Measurements from ENCODE around the gene IFRD1.

GRCh38 chr7:112505495-112505894 lies 55.2 kb downstream of the IFRD1 start:
- no peak for TF ChIP-seq ZNF610 (tag by site-specific recombination; IDR thresholded peaks at IDR 0.05; ENCODE audit: borderline replicate concordance)
- no peak for TF ChIP-seq REST (tag by site-specific recombination; IDR thresholded peaks at IDR 0.05)
- TF ChIP-seq ZNF670 (tag by site-specific recombination; IDR thresholded peaks at IDR 0.05; ENCODE audit: low read depth), result no peak
- TF ChIP-seq, protein P1, sequence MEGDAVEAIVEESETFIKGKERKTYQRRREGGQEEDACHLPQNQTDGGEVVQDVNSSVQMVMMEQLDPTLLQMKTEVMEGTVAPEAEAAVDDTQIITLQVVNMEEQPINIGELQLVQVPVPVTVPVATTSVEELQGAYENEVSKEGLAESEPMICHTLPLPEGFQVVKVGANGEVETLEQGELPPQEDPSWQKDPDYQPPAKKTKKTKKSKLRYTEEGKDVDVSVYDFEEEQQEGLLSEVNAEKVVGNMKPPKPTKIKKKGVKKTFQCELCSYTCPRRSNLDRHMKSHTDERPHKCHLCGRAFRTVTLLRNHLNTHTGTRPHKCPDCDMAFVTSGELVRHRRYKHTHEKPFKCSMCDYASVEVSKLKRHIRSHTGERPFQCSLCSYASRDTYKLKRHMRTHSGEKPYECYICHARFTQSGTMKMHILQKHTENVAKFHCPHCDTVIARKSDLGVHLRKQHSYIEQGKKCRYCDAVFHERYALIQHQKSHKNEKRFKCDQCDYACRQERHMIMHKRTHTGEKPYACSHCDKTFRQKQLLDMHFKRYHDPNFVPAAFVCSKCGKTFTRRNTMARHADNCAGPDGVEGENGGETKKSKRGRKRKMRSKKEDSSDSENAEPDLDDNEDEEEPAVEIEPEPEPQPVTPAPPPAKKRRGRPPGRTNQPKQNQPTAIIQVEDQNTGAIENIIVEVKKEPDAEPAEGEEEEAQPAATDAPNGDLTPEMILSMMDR (tag by site-specific recombination; IDR thresholded peaks at IDR 0.05), result no peak
- TF ChIP-seq, protein P2, sequence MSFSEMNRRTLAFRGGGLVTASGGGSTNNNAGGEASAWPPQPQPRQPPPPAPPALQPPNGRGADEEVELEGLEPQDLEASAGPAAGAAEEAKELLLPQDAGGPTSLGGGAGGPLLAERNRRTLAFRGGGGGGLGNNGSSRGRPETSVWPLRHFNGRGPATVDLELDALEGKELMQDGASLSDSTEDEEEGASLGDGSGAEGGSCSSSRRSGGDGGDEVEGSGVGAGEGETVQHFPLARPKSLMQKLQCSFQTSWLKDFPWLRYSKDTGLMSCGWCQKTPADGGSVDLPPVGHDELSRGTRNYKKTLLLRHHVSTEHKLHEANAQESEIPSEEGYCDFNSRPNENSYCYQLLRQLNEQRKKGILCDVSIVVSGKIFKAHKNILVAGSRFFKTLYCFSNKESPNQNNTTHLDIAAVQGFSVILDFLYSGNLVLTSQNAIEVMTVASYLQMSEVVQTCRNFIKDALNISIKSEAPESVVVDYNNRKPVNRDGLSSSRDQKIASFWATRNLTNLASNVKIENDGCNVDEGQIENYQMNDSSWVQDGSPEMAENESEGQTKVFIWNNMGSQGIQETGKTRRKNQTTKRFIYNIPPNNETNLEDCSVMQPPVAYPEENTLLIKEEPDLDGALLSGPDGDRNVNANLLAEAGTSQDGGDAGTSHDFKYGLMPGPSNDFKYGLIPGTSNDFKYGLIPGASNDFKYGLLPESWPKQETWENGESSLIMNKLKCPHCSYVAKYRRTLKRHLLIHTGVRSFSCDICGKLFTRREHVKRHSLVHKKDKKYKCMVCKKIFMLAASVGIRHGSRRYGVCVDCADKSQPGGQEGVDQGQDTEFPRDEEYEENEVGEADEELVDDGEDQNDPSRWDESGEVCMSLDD (tag by site-specific recombination; IDR thresholded peaks at IDR 0.05), result no peak
- no peak for TF ChIP-seq ZNF549 (tag by site-specific recombination; IDR thresholded peaks at IDR 0.05)
- TF ChIP-seq, protein P3, sequence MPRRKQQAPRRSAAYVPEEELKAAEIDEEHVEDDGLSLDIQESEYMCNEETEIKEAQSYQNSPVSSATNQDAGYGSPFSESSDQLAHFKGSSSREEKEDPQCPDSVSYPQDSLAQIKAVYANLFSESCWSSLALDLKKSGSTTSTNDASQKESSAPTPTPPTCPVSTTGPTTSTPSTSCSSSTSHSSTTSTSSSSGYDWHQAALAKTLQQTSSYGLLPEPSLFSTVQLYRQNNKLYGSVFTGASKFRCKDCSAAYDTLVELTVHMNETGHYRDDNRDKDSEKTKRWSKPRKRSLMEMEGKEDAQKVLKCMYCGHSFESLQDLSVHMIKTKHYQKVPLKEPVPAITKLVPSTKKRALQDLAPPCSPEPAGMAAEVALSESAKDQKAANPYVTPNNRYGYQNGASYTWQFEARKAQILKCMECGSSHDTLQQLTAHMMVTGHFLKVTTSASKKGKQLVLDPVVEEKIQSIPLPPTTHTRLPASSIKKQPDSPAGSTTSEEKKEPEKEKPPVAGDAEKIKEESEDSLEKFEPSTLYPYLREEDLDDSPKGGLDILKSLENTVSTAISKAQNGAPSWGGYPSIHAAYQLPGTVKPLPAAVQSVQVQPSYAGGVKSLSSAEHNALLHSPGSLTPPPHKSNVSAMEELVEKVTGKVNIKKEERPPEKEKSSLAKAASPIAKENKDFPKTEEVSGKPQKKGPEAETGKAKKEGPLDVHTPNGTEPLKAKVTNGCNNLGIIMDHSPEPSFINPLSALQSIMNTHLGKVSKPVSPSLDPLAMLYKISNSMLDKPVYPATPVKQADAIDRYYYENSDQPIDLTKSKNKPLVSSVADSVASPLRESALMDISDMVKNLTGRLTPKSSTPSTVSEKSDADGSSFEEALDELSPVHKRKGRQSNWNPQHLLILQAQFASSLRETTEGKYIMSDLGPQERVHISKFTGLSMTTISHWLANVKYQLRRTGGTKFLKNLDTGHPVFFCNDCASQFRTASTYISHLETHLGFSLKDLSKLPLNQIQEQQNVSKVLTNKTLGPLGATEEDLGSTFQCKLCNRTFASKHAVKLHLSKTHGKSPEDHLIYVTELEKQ (tag by site-specific recombination; IDR thresholded peaks at IDR 0.05; ENCODE audit: borderline replicate concordance), result no peak
- no peak for TF ChIP-seq ZNF416 (tag by site-specific recombination; IDR thresholded peaks at IDR 0.05)
- no peak for TF ChIP-seq ZNF423 (tag by site-specific recombination; IDR thresholded peaks at IDR 0.05)

Data from HEK293 (cell line).